H9 (cell line): ENCODE data around the gene MYO15B. TPM values are rescaled to one million over a fixed set of nuclear protein-coding genes. Genes with fewer than 3 reads are reported as not detected.
A peak's percentile ranks its signal among the peaks of the same experiment; 100 is the strongest.

Source experiments
- DNase-seq: peaks from one replicate; pipeline ENCODE4 v3.0.0-alpha.2; 2017
- H2AFZ ChIP-seq: one replicate; pipeline ENCODE4 v1.6.1; 2013; ENCODE audit warnings: mild to moderate bottlenecking, low read length, control low read depth, moderate library complexity
- H2AK5ac ChIP-seq: 2 replicates; pipeline ENCODE4 v1.6.1; 2013; ENCODE audit warnings: low read length, control low read depth, mixed read lengths; ENCODE audit not compliant: insufficient read length
- H2BK120ac ChIP-seq: one replicate; pipeline ENCODE4 v1.6.1; 2013; ENCODE audit warnings: low read depth, mild to moderate bottlenecking, low read length, control low read depth, inconsistent platforms; ENCODE audit not compliant: poor library complexity, severe bottlenecking
- H2BK12ac ChIP-seq: 2 replicates; pipeline ENCODE4 v1.6.1; 2013; ENCODE audit warnings: low read length, control low read depth, mixed read lengths, low read depth; ENCODE audit not compliant: insufficient read length
- H2BK15ac ChIP-seq: 2 replicates; pipeline ENCODE4 v1.6.1; 2013; ENCODE audit warnings: low read depth, low read length, control low read depth
- H2BK20ac ChIP-seq: one replicate; pipeline ENCODE4 v1.6.1; 2013; ENCODE audit warnings: low read depth, mild to moderate bottlenecking, low read length, control low read depth, inconsistent platforms; ENCODE audit not compliant: poor library complexity, severe bottlenecking
- H2BK5ac ChIP-seq: 2 replicates; pipeline ENCODE4 v1.6.1; 2013; ENCODE audit warnings: low read length, control low read depth, mixed read lengths; ENCODE audit not compliant: insufficient read length
- H3K14ac ChIP-seq: 2 replicates; pipeline ENCODE4 v1.6.1; 2013; ENCODE audit warnings: low read length, control low read depth; ENCODE audit not compliant: insufficient read depth
- H3K18ac ChIP-seq: 2 replicates; pipeline ENCODE4 v1.6.1; 2013; ENCODE audit warnings: low read depth, mild to moderate bottlenecking, mixed read lengths, low read length, control low read depth; ENCODE audit not compliant: insufficient read length
- H3K23ac ChIP-seq: 2 replicates; pipeline ENCODE4 v1.6.1; 2013; ENCODE audit warnings: low read length, control low read depth, mixed read lengths, low read depth; ENCODE audit not compliant: insufficient read length
- H3K23me2 ChIP-seq: 2 replicates; pipeline ENCODE4 v1.6.1; 2013; ENCODE audit warnings: low read depth, mild to moderate bottlenecking, mixed read lengths, low read length, control low read depth; ENCODE audit not compliant: insufficient read length, poor library complexity, severe bottlenecking
- H3K27ac ChIP-seq: 2 replicates; pipeline ENCODE4 v1.5.1; 2013; ENCODE audit warnings: low read length, control low read depth, mixed read lengths, low read depth; ENCODE audit not compliant: insufficient read length
- H3K27me3 ChIP-seq: 2 replicates; pipeline ENCODE4 v1.6.1; 2013; ENCODE audit warnings: low read length, control low read depth, inconsistent platforms; ENCODE audit not compliant: insufficient read depth
- H3K4ac ChIP-seq: 2 replicates; pipeline ENCODE4 v1.6.1; 2013; ENCODE audit warnings: low read depth, mild to moderate bottlenecking, control low read depth, inconsistent platforms, low read length, moderate library complexity
- H3K4me1 ChIP-seq: 2 replicates; pipeline ENCODE4 v1.6.1; 2013; ENCODE audit warnings: low read length, control low read depth, inconsistent platforms; ENCODE audit not compliant: insufficient read depth
- H3K4me2 ChIP-seq: 2 replicates; pipeline ENCODE4 v1.6.1; 2013; ENCODE audit warnings: low read length, control low read depth, mixed read lengths; ENCODE audit not compliant: insufficient read length, insufficient read depth
- H3K56ac ChIP-seq: 2 replicates; pipeline ENCODE4 v1.6.1; 2013; ENCODE audit warnings: low read depth, mild to moderate bottlenecking, mixed read lengths, low read length, control low read depth; ENCODE audit not compliant: insufficient read length
- H3K79me1 ChIP-seq: 2 replicates; pipeline ENCODE4 v1.6.1; 2013; ENCODE audit warnings: low read depth, mild to moderate bottlenecking, moderate library complexity, low read length, control low read depth, inconsistent platforms; ENCODE audit not compliant: insufficient read depth, poor library complexity, severe bottlenecking
- H3K79me2 ChIP-seq: 2 replicates; pipeline ENCODE4 v1.6.1; 2013; ENCODE audit warnings: low read length, control low read depth, inconsistent platforms; ENCODE audit not compliant: insufficient read depth
- H3K9ac ChIP-seq: 2 replicates; pipeline ENCODE4 v1.6.1; 2013; ENCODE audit warnings: low read length, control low read depth, mixed read lengths; ENCODE audit not compliant: insufficient read length; ENCODE audit errors: extremely low read depth
- H3K9me3 ChIP-seq: one replicate; pipeline ENCODE4 v1.6.1; 2013; ENCODE audit warnings: low read depth, low read length, inconsistent platforms; ENCODE audit not compliant: control insufficient read depth
- H3T11ph ChIP-seq: one replicate; pipeline ENCODE4 v1.6.1; 2013; ENCODE audit warnings: mild to moderate bottlenecking, low read length, control low read depth, inconsistent platforms
- H4K20me1 ChIP-seq: one replicate; pipeline ENCODE4 v1.6.1; 2013; ENCODE audit not compliant: control insufficient read depth, insufficient read length, insufficient read depth
- H4K5ac ChIP-seq: 2 replicates; pipeline ENCODE4 v1.6.1; 2013; ENCODE audit warnings: low read depth, mild to moderate bottlenecking, mixed read lengths, low read length, control low read depth; ENCODE audit not compliant: insufficient read length
- H4K8ac ChIP-seq: replicated peaks from 2 replicates; pipeline ENCODE4 v1.6.1; 2013; ENCODE audit warnings: low read length, control low read depth, mixed read lengths, low read depth; ENCODE audit not compliant: insufficient read length
- H4K91ac ChIP-seq: 2 replicates; pipeline ENCODE4 v1.6.1; 2013; ENCODE audit warnings: low read depth, mild to moderate bottlenecking, moderate library complexity, mixed read lengths, low read length, control low read depth; ENCODE audit not compliant: insufficient read length
- H3K27ac Mint-ChIP-seq, 3 experiments: 2 replicates in 2 of 3; 3 replicates in 1 of 3; pipeline ENCODE4 v1.8.0; 2020 to 2021; ENCODE audit warnings: mixed read lengths in 3 of 3, mild to moderate bottlenecking in 1 of 3, moderate library complexity in 1 of 3
- H3K27me3 Mint-ChIP-seq: 2 replicates; pipeline ENCODE4 v1.8.0; 2021; ENCODE audit warnings: low read depth, mild to moderate bottlenecking, moderate library complexity, mixed read lengths
- H3K36me3 Mint-ChIP-seq, 3 experiments: 2 replicates in 2 of 3; 3 replicates in 1 of 3; pipeline ENCODE4 v1.8.0; 2020 to 2021; ENCODE audit warnings: low read depth in 3 of 3, mixed read lengths in 3 of 3; ENCODE audit not compliant: insufficient read depth in 1 of 3
- H3K4me1 Mint-ChIP-seq, 2 experiments: 2 replicates each; pipeline ENCODE4 v1.8.0; 2020; ENCODE audit warnings: mixed read lengths in 2 of 2
- H3K4me3 Mint-ChIP-seq, 2 experiments: 2 replicates in 1 of 2; 3 replicates in 1 of 2; pipeline ENCODE4 v1.8.0; 2020 to 2021; ENCODE audit warnings: mild to moderate bottlenecking in 2 of 2, mixed read lengths in 2 of 2, moderate library complexity in 1 of 2
- H3K9me3 Mint-ChIP-seq, 2 experiments: 2 replicates in 1 of 2; 3 replicates in 1 of 2; pipeline ENCODE4 v1.8.0; 2020; ENCODE audit warnings: mild to moderate bottlenecking in 2 of 2, mixed read lengths in 2 of 2, moderate library complexity in 1 of 2
- WGBS: extraction: QIAGEN DNeasy Blood & Tissue Kit; methylation state at CpG from one replicate; pipeline ENCODE4 v1.1.7; 2013; ENCODE audit warnings: missing lambda C conversion rate, low lambda C conversion rate, mixed read lengths; ENCODE audit not compliant: insufficient read length; ENCODE audit errors: extremely low coverage; 5-methylcytosine and 5-hydroxymethylcytosine counted together
- total RNA-seq: library from RNA; stranded (reverse); gene quantifications from 2 replicates; pipeline ENCODE4 v1.2.1, GENCODE V29; 2021
- TF ChIP-seq, protein P1 (sequence below): fragments of 200-600 bp; sonication (generic); conservative IDR thresholded peaks from 3 replicates; pipeline ENCODE4 v1.8.0; 2021; ENCODE audit warnings: antibody characterized with exemption, mild to moderate bottlenecking

The MYO15B gene
- total RNA-seq, 1 experiment from 2014 or later, result 41.9 TPM

DNA sequence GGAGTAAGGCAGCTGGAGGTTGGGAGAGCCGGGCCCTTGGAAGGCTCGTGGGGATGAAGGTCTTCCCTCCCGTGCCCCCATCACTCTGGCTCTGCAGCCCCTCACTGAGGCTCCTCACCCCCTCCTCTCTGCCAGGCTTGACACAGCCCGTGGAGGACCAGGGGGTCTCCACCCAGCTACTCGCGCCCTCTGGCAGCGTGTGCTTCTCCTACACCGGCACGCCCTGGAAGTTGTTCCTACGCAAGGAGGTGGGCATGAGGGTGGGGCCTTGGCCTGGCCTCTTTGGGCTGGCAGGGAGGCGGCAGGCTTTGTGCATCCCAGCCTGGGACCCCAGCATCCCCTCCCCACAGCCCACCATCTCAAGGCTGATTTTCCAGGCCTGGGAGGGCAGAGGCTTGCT, 30.1 kb downstream of the MYO15B start:
- no peak overlapping the region for H3T11ph ChIP-seq
- H2AFZ ChIP-seq, result no peak overlapping the region
- Mint-ChIP-seq H3K36me3 (no peaks in the 10 kb centered on the region), H3K27me3 (peaks cover 7% of the 10 kb centered on the region), H3K9me3 (no peaks in the 10 kb centered on the region), H3K4me3 (no peak overlapping the region), H3K27ac (0 out of 7 replicates have a peak overlapping the region, but pooled peaks of 1 of the 3 experiments have one; percentile 31), H3K4me1 (peaks cover 0 to 5% of the 10 kb centered on the region in 2 experiments; a peak in 1 of 4 replicates)
- H2BK12ac ChIP-seq, result no peak overlapping the region
- no peak overlapping the region for H2BK20ac ChIP-seq
- no peak overlapping the region for H2AK5ac ChIP-seq
- H4K91ac ChIP-seq, result no peak overlapping the region
- no peak overlapping the region for H2BK5ac ChIP-seq
- H3K79me2 ChIP-seq, result no peaks in the 10 kb centered on the region
- WGBS, result no CpG with 5 or more reads among the region's 11 CpGs
- no peak overlapping the region for H2BK15ac ChIP-seq
- no peak overlapping the region for H3K4me2 ChIP-seq
- H3K79me1 ChIP-seq, result no peaks in the 10 kb centered on the region
- no peak overlapping the region for H4K5ac ChIP-seq
- H3K4ac ChIP-seq, result no peak overlapping the region
- no peak overlapping the region for H3K56ac ChIP-seq
- no peak overlapping the region for H4K8ac ChIP-seq
- no peaks in the 10 kb centered on the region for H3K4me1 ChIP-seq
- H3K23ac ChIP-seq, result no peak overlapping the region
- no peaks in the 10 kb centered on the region for H3K23me2 ChIP-seq
- no peak overlapping the region for H2BK120ac ChIP-seq
- TF ChIP-seq, protein P1, sequence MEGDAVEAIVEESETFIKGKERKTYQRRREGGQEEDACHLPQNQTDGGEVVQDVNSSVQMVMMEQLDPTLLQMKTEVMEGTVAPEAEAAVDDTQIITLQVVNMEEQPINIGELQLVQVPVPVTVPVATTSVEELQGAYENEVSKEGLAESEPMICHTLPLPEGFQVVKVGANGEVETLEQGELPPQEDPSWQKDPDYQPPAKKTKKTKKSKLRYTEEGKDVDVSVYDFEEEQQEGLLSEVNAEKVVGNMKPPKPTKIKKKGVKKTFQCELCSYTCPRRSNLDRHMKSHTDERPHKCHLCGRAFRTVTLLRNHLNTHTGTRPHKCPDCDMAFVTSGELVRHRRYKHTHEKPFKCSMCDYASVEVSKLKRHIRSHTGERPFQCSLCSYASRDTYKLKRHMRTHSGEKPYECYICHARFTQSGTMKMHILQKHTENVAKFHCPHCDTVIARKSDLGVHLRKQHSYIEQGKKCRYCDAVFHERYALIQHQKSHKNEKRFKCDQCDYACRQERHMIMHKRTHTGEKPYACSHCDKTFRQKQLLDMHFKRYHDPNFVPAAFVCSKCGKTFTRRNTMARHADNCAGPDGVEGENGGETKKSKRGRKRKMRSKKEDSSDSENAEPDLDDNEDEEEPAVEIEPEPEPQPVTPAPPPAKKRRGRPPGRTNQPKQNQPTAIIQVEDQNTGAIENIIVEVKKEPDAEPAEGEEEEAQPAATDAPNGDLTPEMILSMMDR, result no peak
- no peaks in the 10 kb centered on the region for H3K9me3 ChIP-seq
- no peaks in the 10 kb centered on the region for H4K20me1 ChIP-seq
- H3K27me3 ChIP-seq, result no peaks in the 10 kb centered on the region; the same call in 1 of the 2 replicates
- H3K14ac ChIP-seq, result no peak overlapping the region
- no peak overlapping the region for H3K27ac ChIP-seq
- H3K9ac ChIP-seq, result no peak overlapping the region
- DNase-seq, result no peak
- no peak overlapping the region for H3K18ac ChIP-seq
